Testis (tissue), 3 donors: ENCODE results near the gene GPR42. TPM values are rescaled to one million over a fixed set of nuclear protein-coding genes. Genes with fewer than 3 reads are reported as not detected.

Experiments used
- DNase-seq: peaks from one replicate; pipeline ENCODE4 v3.0.0-alpha.2; 2019
- H3K27ac ChIP-seq, 2 donors: fragments of 200-600 bp; sonication (generic); one replicate each; pipeline ENCODE4 v1.5.1; 2019
- H3K27me3 ChIP-seq: fragments of 200-600 bp; sonication (generic); one replicate; pipeline ENCODE4 v1.5.1; 2019
- H3K36me3 ChIP-seq: fragments of 200-600 bp; sonication (generic); one replicate; pipeline ENCODE4 v1.5.1; 2017; ENCODE audit warnings: low read depth; ENCODE audit errors: missing control alignments
- H3K4me1 ChIP-seq: fragments of 200-600 bp; sonication (generic); one replicate; pipeline ENCODE4 v1.5.1; 2019
- H3K4me3 ChIP-seq, 2 donors: fragments of 200-600 bp; sonication (generic); one replicate each; pipeline ENCODE4 v1.5.1; 2017 to 2019
- H3K9me3 ChIP-seq: fragments of 200-600 bp; sonication (generic); one replicate; pipeline ENCODE4 v1.5.1; 2017
- POLR2A ChIP-seq: fragments of 450-650 bp; IDR thresholded peaks from one replicate; pipeline ENCODE4 v1.6.1; 2017; ENCODE audit warnings: antibody characterized with exemption, mild to moderate bottlenecking, moderate library complexity
- WGBS, 2 donors: methylation state at CpG; one replicate each; pipeline ENCODE4 v1.1.5; 2018; 5-methylcytosine and 5-hydroxymethylcytosine counted together
- intact Hi-C: fragments of 100-400 bp; cut with DNase I; formaldehyde crosslinking; loops from one replicate; pipeline ENCODE4 v1.15.1; 2023; ENCODE audit warnings: low total_unique reads
- polyA plus RNA-seq: library from polyadenylated mRNA; stranded (reverse); fragments of 350-450 nt; fragmentation: Illumina TruSeq; extraction: RNeasy Lipid Tissue Mini Kit (QIAGEN cat#74804); gene quantifications from one replicate; pipeline ENCODE4 v1.2.3, GENCODE V29; 2014; ENCODE audit warnings: low read depth, low replicate concordance; ENCODE audit not compliant: insufficient read depth
- total RNA-seq, 2 donors: library from RNA; depleted of rRNA; stranded (reverse); fragments of >200 nt; gene quantifications; one replicate each; pipeline ENCODE4 v1.2.3, GENCODE V29; 2016
- TF ChIP-seq, protein P1 (sequence below), 3 experiments: fragments of 450-650 bp in 2 of 3; fragments of 200-600 bp in 1 of 3; sonication (generic) in 1 of 3; IDR thresholded peaks; one replicate each; pipeline ENCODE4 v1.5.1; 2016 to 2019; ENCODE audit warnings: antibody characterized with exemption in 3 of 3, mild to moderate bottlenecking in 2 of 3, moderate library complexity in 1 of 3

The GPR42 gene
- total and polyA plus RNA-seq, 3 donors from 2014 or later: not detected

DNA sequence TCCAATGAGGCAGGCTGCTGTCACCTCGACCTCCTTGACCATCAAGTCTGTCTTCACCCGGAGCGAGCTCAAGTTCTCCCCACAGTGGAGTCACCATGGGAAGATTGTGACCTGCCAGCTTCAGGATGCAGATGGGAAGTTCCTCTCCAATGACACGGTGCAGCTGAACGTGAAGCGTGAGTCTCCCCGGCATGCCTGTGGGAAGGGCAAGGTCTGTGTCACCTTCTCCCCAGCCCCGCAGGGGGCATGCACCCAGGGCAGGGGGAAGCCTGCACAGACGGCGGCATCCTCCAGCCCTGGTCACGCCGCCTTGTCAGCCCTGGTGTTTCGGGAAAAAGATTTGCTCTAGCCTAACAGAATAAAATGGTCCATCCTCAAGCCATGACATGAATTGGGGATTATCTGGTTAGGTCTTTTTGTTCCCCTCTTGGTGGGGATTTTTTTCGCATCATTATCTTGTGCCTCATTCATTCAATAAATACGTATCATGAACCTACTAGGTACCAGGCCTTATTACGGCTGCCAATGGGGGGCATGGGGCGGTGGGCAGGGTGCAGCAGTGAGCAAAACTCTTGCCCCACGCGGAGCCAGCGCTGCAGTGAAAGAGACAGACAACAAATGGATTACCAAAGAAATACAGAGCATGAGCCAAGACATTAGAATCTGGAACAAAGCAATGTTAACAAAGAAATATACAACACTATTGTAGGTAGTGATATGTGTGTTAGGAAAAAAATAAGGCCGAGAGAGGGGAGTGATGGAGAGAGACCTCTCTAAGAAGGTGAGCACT, 34.5 kb upstream of the GPR42 start:
- no peak for DNase-seq
- no peak overlapping the region for H3K4me3 ChIP-seq
- H3K27ac ChIP-seq: no peak overlapping the region
- no peaks in the 10 kb centered on the region for H3K9me3 ChIP-seq
- no peaks in the 10 kb centered on the region for H3K4me1 ChIP-seq
- no peak for TF ChIP-seq POLR2A
- TF ChIP-seq, protein P1, sequence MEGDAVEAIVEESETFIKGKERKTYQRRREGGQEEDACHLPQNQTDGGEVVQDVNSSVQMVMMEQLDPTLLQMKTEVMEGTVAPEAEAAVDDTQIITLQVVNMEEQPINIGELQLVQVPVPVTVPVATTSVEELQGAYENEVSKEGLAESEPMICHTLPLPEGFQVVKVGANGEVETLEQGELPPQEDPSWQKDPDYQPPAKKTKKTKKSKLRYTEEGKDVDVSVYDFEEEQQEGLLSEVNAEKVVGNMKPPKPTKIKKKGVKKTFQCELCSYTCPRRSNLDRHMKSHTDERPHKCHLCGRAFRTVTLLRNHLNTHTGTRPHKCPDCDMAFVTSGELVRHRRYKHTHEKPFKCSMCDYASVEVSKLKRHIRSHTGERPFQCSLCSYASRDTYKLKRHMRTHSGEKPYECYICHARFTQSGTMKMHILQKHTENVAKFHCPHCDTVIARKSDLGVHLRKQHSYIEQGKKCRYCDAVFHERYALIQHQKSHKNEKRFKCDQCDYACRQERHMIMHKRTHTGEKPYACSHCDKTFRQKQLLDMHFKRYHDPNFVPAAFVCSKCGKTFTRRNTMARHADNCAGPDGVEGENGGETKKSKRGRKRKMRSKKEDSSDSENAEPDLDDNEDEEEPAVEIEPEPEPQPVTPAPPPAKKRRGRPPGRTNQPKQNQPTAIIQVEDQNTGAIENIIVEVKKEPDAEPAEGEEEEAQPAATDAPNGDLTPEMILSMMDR (IDR thresholded peaks at IDR 0.05): no peak
- H3K27me3 ChIP-seq: no peaks in the 10 kb centered on the region
- WGBS, 2 donors: 91 to 94% methylated on average over 14 to 21 of the region's 21 CpGs
- intact Hi-C loops: no loop called here
- no peaks in the 10 kb centered on the region for H3K36me3 ChIP-seq

DNA sequence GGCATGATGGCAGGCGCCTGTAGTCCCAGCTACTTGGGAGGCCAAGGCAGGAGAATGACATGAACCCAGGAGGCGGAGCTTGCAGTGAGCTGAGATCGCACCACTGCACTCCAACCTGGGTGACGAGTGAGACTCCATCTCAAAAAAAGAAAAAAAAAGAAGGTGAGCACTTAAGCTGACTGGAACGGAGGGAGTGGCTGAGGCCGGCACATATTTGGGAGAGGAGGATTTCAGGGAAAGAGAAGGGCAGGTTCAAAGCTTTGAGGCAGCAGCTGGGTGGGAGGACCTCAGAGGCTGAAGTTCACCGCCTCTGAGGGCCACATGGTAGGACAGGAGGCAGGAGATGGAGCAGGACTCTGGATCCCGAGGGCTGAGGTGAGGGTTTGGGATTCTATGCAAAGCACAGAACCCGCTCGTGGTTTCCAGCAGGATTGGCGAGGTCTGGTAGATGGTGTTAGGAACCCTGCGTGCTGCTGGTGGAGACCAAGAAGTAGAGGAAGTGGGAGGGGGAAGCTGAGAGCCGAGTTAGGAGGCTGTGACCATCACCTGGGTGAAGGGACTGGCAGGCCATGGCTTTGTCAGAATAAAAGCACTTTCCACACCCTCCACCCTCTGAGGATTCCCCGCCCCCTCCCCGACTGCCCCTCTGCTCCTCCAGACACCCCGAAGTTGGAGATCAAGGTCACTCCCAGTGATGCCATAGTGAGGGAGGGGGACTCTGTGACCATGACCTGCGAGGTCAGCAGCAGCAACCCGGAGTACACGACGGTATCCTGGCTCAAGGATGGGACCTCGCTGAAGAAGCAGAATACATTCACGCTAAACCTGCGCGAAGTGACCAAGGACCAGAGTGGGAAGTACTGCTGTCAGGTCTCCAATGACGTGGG, 33.5 kb upstream of the GPR42 start:
- no peak overlapping the region for H3K4me3 ChIP-seq
- no peak for TF ChIP-seq POLR2A
- TF ChIP-seq, protein P1 (IDR thresholded peaks at IDR 0.05): no peak
- no peaks in the 10 kb centered on the region for H3K4me1 ChIP-seq
- H3K27me3 ChIP-seq: no peaks in the 10 kb centered on the region
- no peaks in the 10 kb centered on the region for H3K36me3 ChIP-seq
- intact Hi-C loops: no loop called here
- WGBS, 2 donors: 75 to 77% methylated on average over 19 to 25 of the region's 25 CpGs
- DNase-seq: no peak
- no peaks in the 10 kb centered on the region for H3K9me3 ChIP-seq
- H3K27ac ChIP-seq: no peak overlapping the region

GRCh38 chr19:35337984-35338296, 32.9 kb upstream of the GPR42 start:
- no peak overlapping the region for H3K27ac ChIP-seq
- H3K4me3 ChIP-seq: no peak overlapping the region
- TF ChIP-seq, protein P1 (IDR thresholded peaks at IDR 0.05): no peak
- no peak for TF ChIP-seq POLR2A
- no peaks in the 10 kb centered on the region for H3K27me3 ChIP-seq
- DNase-seq: no peak
- H3K36me3 ChIP-seq: no peaks in the 10 kb centered on the region
- H3K9me3 ChIP-seq: no peaks in the 10 kb centered on the region
- H3K4me1 ChIP-seq: no peaks in the 10 kb centered on the region
- 88% methylated on average over 4 to 13 of the region's 13 CpGs for WGBS, 2 donors
- intact Hi-C loops: no loop called here

DNA sequence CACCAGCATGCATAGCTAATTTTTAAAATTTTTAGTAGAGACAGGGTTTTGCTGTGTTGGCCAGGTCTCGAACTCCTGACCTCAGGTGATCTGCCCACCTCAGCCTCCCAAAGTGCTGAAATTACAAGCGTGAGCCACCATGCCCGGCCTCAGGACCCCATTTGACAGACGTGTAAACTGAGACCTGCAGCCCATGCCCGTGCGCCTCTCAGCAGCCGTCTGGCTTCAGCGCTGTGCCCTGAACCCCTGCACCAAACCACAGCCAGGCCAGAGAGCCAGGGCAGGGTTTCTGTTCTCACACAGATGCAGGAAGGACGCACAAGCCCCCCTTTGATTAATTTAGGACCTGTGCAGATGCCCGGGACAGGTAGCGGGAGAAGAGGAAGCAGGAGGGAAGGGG, 30.4 kb upstream of the GPR42 start:
- 87 to 92% methylated on average over 9 to 11 of the region's 11 CpGs for WGBS, 2 donors
- intact Hi-C loops: no loop called here

More for the DNA sequence above, 30.4 kb upstream of the GPR42 start:
- no peak overlapping the region for H3K4me3 ChIP-seq
- no peaks in the 10 kb centered on the region for H3K36me3 ChIP-seq
- no peaks in the 10 kb centered on the region for H3K4me1 ChIP-seq
- TF ChIP-seq POLR2A: no peak
- TF ChIP-seq, protein P1 (IDR thresholded peaks at IDR 0.05): no peak
- no peaks in the 10 kb centered on the region for H3K27me3 ChIP-seq
- H3K27ac ChIP-seq: no peak overlapping the region
- DNase-seq: no peak
- no peaks in the 10 kb centered on the region for H3K9me3 ChIP-seq
